OCI-LY3 (cell line): ENCODE data around the gene PGAM2.

ENCODE experiments used
- H2AFZ ChIP-seq: fragments of 200-600, 300-600 bp; shearing (Covaris generic); 2 replicates; pipeline ENCODE4 v1.6.0; 2014; ENCODE audit warnings: antibody characterized with exemption, low read depth, low read length
- H3K27ac ChIP-seq: fragments of 200-600, 300-600 bp; sonication (generic); 2 replicates; pipeline ENCODE4 v1.5.1; 2014; ENCODE audit warnings: mild to moderate bottlenecking, low read length, moderate library complexity, mixed read lengths
- H3K27me3 ChIP-seq: fragments of 200-600, 300-600 bp; sonication (generic); 2 replicates; pipeline ENCODE4 v1.6.1; 2014; ENCODE audit warnings: low read depth, low read length, mixed read lengths
- H3K36me3 ChIP-seq: fragments of 200-600, 300-600 bp; sonication (generic); replicated peaks from 2 replicates; pipeline ENCODE3; 2014; ENCODE audit warnings: low read depth, low read length, mixed read lengths
- H3K4me1 ChIP-seq: fragments of 300-600, 200-600 bp; sonication (generic); 2 replicates; pipeline ENCODE4 v1.6.1; 2014; ENCODE audit warnings: low read length, mixed read lengths
- H3K4me2 ChIP-seq: fragments of 200-600, 300-600 bp; sonication (generic); 2 replicates; pipeline ENCODE4 v1.6.1; 2014; ENCODE audit warnings: low read length, mixed read lengths
- H3K4me3 ChIP-seq: fragments of 300-600, 200-600 bp; sonication (generic); 2 replicates; pipeline ENCODE4 v1.5.1; 2014; ENCODE audit warnings: antibody characterized with exemption, mild to moderate bottlenecking, low read length, moderate library complexity
- H3K79me2 ChIP-seq: fragments of 300-600, 200-600 bp; shearing (Covaris generic); 2 replicates; pipeline ENCODE4 v1.6.1; 2014; ENCODE audit warnings: mild to moderate bottlenecking, low read length, mixed read lengths
- H3K9ac ChIP-seq: fragments of 300-600, 200-600 bp; shearing (Covaris generic); 2 replicates; pipeline ENCODE4 v1.6.0; 2014; ENCODE audit warnings: mild to moderate bottlenecking, low read length, moderate library complexity
- H3K9me3 ChIP-seq: fragments of 200-600, 300-600 bp; shearing (Covaris generic); 2 replicates; pipeline ENCODE4 v1.6.1; 2014; ENCODE audit warnings: low read length, mixed read lengths; ENCODE audit not compliant: insufficient read depth
- H4K20me1 ChIP-seq: fragments of 200-600, 300-600 bp; sonication (generic); 2 replicates; pipeline ENCODE4 v1.6.1; 2016; ENCODE audit warnings: low read length, mixed read lengths; ENCODE audit not compliant: insufficient read depth
- EZH2phosphoT487 ChIP-seq: fragments of 200-600 bp; shearing (Covaris generic); IDR thresholded peaks from 2 replicates; pipeline ENCODE4 v1.6.1; 2018; ENCODE audit warnings: antibody characterized with exemption, mixed run types, low read depth
- TF ChIP-seq, protein P1 (sequence below): fragments of 200-600, 300-600 bp; sonication (generic); IDR thresholded peaks from 2 replicates; pipeline ENCODE4 v1.5.1; 2014; ENCODE audit warnings: antibody characterized with exemption, low read length, low read depth

Gene PGAM2

DNA sequence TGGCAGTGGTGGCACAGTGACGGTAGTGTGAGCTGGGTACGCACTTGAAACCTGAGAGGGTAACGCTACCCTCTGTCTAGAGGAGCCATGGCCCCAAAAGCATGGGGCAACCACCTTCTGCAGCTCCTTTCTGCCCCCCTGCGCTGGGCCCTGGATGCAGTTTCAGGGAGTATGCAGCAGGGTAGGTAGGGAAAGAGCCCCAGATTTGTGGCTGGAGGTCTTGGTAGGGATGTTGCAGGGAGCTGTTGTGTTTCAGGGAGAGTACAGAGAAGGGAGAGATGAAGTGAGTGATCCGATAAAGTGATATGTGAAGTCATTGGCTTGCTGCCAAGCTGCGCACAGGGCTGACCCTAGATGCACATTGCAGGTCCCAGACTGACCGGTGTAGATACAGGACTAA, 2.7 kb upstream of the PGAM2 start:
- no peaks in the 10 kb centered on the region; the same call in 1 of the 2 replicates for H3K4me1 ChIP-seq
- H3K4me3 ChIP-seq, result no peak overlapping the region
- H3K27ac ChIP-seq, result no peak overlapping the region
- H3K27me3 ChIP-seq, result peaks cover 12% of the 10 kb centered on the region
- H2AFZ ChIP-seq, result no peak overlapping the region
- peaks cover 6% of the 10 kb centered on the region; the same call in 1 of the 2 replicates for H4K20me1 ChIP-seq
- TF ChIP-seq EZH2phosphoT487, result no peak
- TF ChIP-seq, protein P1, sequence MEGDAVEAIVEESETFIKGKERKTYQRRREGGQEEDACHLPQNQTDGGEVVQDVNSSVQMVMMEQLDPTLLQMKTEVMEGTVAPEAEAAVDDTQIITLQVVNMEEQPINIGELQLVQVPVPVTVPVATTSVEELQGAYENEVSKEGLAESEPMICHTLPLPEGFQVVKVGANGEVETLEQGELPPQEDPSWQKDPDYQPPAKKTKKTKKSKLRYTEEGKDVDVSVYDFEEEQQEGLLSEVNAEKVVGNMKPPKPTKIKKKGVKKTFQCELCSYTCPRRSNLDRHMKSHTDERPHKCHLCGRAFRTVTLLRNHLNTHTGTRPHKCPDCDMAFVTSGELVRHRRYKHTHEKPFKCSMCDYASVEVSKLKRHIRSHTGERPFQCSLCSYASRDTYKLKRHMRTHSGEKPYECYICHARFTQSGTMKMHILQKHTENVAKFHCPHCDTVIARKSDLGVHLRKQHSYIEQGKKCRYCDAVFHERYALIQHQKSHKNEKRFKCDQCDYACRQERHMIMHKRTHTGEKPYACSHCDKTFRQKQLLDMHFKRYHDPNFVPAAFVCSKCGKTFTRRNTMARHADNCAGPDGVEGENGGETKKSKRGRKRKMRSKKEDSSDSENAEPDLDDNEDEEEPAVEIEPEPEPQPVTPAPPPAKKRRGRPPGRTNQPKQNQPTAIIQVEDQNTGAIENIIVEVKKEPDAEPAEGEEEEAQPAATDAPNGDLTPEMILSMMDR, result no peak
- H3K79me2 ChIP-seq, result no peaks in the 10 kb centered on the region
- H3K9me3 ChIP-seq, result no peaks in the 10 kb centered on the region
- no peak overlapping the region for H3K4me2 ChIP-seq
- peaks cover 7% of the 10 kb centered on the region for H3K36me3 ChIP-seq
- no peak overlapping the region for H3K9ac ChIP-seq

DNA sequence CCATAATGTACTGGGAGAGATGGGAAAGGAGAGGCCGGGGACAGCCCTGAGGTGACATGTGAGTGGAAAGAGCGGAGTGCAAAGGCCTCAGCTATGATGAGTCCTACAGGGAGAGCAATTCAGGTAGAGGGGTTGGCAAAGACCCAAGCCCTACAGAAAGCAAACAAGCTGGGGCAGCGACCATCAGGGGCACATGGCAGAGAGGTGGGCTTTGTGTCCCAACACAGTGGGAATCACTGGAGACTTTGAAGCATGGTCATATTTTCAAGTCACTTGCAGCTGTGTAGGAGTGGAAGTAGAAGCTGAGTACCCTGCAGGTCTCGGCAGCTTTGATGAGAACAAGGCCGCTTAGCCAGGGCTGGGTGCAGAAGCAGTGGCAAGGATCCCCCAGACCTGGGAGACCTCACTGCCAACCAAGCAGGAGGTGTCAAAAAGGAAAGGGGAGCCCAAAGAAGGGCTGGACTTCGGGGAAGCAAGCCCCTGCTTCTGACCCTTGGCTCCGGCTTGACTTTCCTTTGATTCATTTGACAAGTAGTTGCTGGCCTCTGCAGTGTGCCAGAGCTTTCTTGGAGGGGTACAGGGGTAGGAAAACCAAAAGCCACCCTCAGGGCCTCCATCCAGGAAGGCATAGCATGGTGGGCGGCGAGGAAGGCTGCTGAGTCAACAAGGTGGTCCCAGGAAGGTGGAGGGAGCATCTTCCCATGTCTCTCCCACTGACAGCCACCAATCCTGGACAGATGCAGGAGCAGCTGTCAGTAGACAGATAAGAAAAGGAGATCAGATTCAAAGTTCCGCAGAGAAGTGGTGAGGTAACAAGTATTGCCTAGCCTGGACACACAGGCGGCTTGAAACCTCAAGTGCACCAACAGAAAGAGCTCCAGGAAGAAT, 1.9 kb upstream of the PGAM2 start:
- H3K4me1 ChIP-seq, result no peaks in the 10 kb centered on the region; the same call in 1 of the 2 replicates
- H3K27me3 ChIP-seq, result peaks cover 12% of the 10 kb centered on the region
- TF ChIP-seq EZH2phosphoT487, result no peak
- TF ChIP-seq, protein P1, result no peak

DNA sequence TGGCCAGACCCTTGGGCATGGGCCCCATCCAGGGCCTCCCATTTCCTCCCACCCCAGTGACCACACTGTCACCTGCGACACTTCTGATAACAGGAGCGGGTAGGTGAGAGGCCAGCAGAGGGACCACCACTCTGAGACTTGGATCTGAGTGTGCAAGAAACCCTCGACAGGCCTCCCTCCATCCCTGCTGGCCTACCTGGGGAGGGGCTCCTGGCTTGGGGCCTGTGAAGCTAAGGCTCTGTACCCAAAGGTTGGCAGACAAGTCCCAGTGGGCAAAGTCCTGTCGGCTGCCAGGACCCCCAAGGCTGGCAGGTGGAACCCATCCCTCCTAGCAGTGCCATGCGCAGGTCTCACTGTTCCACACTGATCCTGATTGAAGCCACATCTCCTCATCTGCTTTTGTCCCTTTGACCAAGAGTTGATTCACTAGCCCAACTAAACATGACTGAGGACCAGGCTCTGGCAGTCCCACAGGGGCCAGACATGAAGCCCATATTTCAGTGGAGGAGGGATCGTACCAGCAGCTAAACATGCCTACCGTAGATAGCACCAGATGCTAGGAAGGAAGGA, 1.2 kb upstream of the PGAM2 start:
- no peaks in the 10 kb centered on the region for H3K9me3 ChIP-seq
- no peak for TF ChIP-seq EZH2phosphoT487
- TF ChIP-seq, protein P1, result no peak
- H3K79me2 ChIP-seq, result no peaks in the 10 kb centered on the region
- H3K36me3 ChIP-seq, result peaks cover 14% of the 10 kb centered on the region
- no peak overlapping the region for H3K27ac ChIP-seq
- no peak overlapping the region for H3K9ac ChIP-seq
- no peak overlapping the region for H2AFZ ChIP-seq
- H3K27me3 ChIP-seq, result peaks cover 12% of the 10 kb centered on the region
- no peak overlapping the region for H3K4me3 ChIP-seq
- H4K20me1 ChIP-seq, result peaks cover 3% of the 10 kb centered on the region; the same call in 1 of the 2 replicates
- H3K4me2 ChIP-seq, result no peak overlapping the region
- no peaks in the 10 kb centered on the region; the same call in 1 of the 2 replicates for H3K4me1 ChIP-seq

More for the DNA sequence above, 1.9 kb upstream of the PGAM2 start:
- Histone ChIP-seq H3K9me3 (no peaks in the 10 kb centered on the region), H4K20me1 (peaks cover 3% of the 10 kb centered on the region; the same call in 1 of the 2 replicates), H3K36me3 (peaks cover 10% of the 10 kb centered on the region), H3K27ac (no peak overlapping the region), H3K9ac (no peak overlapping the region), H3K79me2 (no peaks in the 10 kb centered on the region), H3K4me3 (no peak overlapping the region), H3K4me2 (no peak overlapping the region), H2AFZ (no peak overlapping the region)

DNA sequence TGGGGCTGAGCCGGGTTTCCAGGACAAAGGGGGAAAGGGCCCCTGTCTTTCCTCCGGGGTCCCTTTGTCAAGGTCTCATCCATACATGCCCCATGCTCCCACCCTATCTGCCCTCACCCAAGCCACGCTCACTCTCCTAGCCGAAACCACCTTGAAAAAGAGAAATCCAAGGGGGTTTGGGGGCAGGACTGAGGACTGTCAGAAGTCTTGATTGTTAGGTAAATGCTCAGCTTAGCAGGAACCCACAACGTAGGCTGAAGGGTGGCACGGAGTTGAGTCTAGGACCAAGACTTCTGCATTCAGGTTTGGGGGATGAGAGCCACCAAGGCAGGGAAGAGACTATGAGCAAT, 719 bp upstream of the PGAM2 start:
- H3K9me3 ChIP-seq, result no peaks in the 10 kb centered on the region
- peaks cover 12% of the 10 kb centered on the region for H3K27me3 ChIP-seq
- no peak overlapping the region for H3K9ac ChIP-seq
- H3K4me2 ChIP-seq, result no peak overlapping the region
- H4K20me1 ChIP-seq, result peaks cover 3% of the 10 kb centered on the region; the same call in 1 of the 2 replicates
- no peaks in the 10 kb centered on the region; the same call in 1 of the 2 replicates for H3K4me1 ChIP-seq
- H2AFZ ChIP-seq, result no peak overlapping the region
- no peak overlapping the region for H3K4me3 ChIP-seq
- TF ChIP-seq, protein P1, result no peak
- H3K79me2 ChIP-seq, result no peaks in the 10 kb centered on the region
- peaks cover 18% of the 10 kb centered on the region for H3K36me3 ChIP-seq
- H3K27ac ChIP-seq, result no peak overlapping the region
